Keratinocyte (primary cell): ENCODE data around the gene TOR4A. TPM values are rescaled to one million over a fixed set of nuclear protein-coding genes. Genes with fewer than 3 reads are reported as not detected.
A peak's percentile ranks its signal among the peaks of the same experiment; 100 is the strongest.

Source experiments
- DNase-seq: peaks from one replicate; pipeline ENCODE4 v3.0.0-alpha.2; 2011; ENCODE audit warnings: low read depth, missing footprints, low spot score
- FAIRE-seq: peaks from 2 replicates; lab custom pipeline; 2011; peaks lifted over from hg19 to GRCh38; lab: Jason Lieb, UNC
- H2AFZ ChIP-seq: 2 replicates; pipeline ENCODE4 v1.6.0; 2012; ENCODE audit warnings: low read length, control low read depth, inconsistent platforms; ENCODE audit not compliant: control insufficient read depth
- H3K27ac ChIP-seq: 2 replicates; pipeline ENCODE4 v1.5.1; 2011; ENCODE audit warnings: low read length; ENCODE audit not compliant: control insufficient read depth, insufficient read depth
- H3K27me3 ChIP-seq: 3 replicates; pipeline ENCODE4 v1.6.0; 2011; ENCODE audit warnings: low read length; ENCODE audit not compliant: control insufficient read depth, insufficient read depth; ENCODE audit errors: extremely low read depth
- H3K36me3 ChIP-seq, 2 experiments: 2 replicates in 1 of 2; 3 replicates in 1 of 2; pipeline ENCODE4 v1.5.1; 2011; ENCODE audit warnings: low read length in 2 of 2, mild to moderate bottlenecking in 1 of 2; ENCODE audit not compliant: control insufficient read depth in 2 of 2, insufficient read depth in 2 of 2; ENCODE audit errors: extremely low read depth in 1 of 2
- H3K4me1 ChIP-seq: 3 replicates; pipeline ENCODE4 v1.5.1; 2011; ENCODE audit warnings: low read length; ENCODE audit not compliant: control insufficient read depth, insufficient read depth; ENCODE audit errors: extremely low read depth
- H3K4me2 ChIP-seq: 3 replicates; pipeline ENCODE4 v1.6.0; 2011; ENCODE audit warnings: low read depth, low read length; ENCODE audit not compliant: control insufficient read depth, insufficient read depth; ENCODE audit errors: extremely low read depth
- H3K4me3 ChIP-seq, 3 experiments: fragments of 200-600 bp in 1 of 3; sonication (generic) in 1 of 3; 2 replicates in 2 of 3; 3 replicates in 1 of 3; pipeline ENCODE4 v1.5.1; 2011 to 2016; ENCODE audit warnings: low read length in 3 of 3, mild to moderate bottlenecking in 3 of 3, control low read depth in 2 of 3, inconsistent platforms in 1 of 3, low read depth in 1 of 3, mixed read lengths in 1 of 3, mixed run types in 1 of 3, moderate library complexity in 1 of 3; ENCODE audit not compliant: control insufficient read depth in 2 of 3, insufficient read depth in 2 of 3; ENCODE audit errors: extremely low read depth in 1 of 3
- H3K79me2 ChIP-seq: 2 replicates; pipeline ENCODE4 v1.6.0; 2012; ENCODE audit warnings: low read length; ENCODE audit not compliant: control insufficient read depth, insufficient read depth
- H3K9ac ChIP-seq: 3 replicates; pipeline ENCODE4 v1.6.0; 2011; ENCODE audit warnings: low read length; ENCODE audit not compliant: control insufficient read depth, insufficient read depth; ENCODE audit errors: extremely low read depth
- H3K9me1 ChIP-seq: 3 replicates; pipeline ENCODE4 v1.6.0; 2011; ENCODE audit warnings: low read length; ENCODE audit not compliant: control insufficient read depth, insufficient read depth; ENCODE audit errors: extremely low read depth
- H3K9me3 ChIP-seq: 2 replicates; pipeline ENCODE4 v1.5.1; 2012; ENCODE audit warnings: low read depth, low read length; ENCODE audit not compliant: control insufficient read depth
- H4K20me1 ChIP-seq: 3 replicates; pipeline ENCODE4 v1.6.0; 2011; ENCODE audit warnings: low read length; ENCODE audit not compliant: control insufficient read depth, insufficient read depth; ENCODE audit errors: extremely low read depth
- EZH2 ChIP-seq: IDR thresholded peaks from one replicate; pipeline ENCODE4 v1.6.1; 2012; ENCODE audit warnings: inconsistent platforms, mild to moderate bottlenecking, low read length, moderate library complexity
- dilution Hi-C: fragments of 300-500 bp; cut with MboI; formaldehyde crosslinking; loops from one replicate; pipeline ENCODE4 v1.7.0; 2020; ENCODE audit warnings: low sequenced_read_pairs; ENCODE audit not compliant: extremely low pct_ligation_motif_present
- polyA plus RNA-seq, 5 experiments: library from polyadenylated mRNA; depleted of rRNA in 3 of 5; stranded (reverse) in 3 of 5; stranded (forward) in 1 of 5; unstranded in 1 of 5; fragments of >200 nt; gene quantifications; 1 replicate in 1 of 5; 2 replicates in 3 of 5; 3 replicates in 1 of 5; pipeline versions ENCODE4 v1.2.1 to v1.2.3, GENCODE V29; 2011 to 2012; ENCODE audit warnings: missing spikeins in 2 of 5, low read depth in 1 of 5, low replicate concordance in 1 of 5
- TF ChIP-seq, protein P1 (sequence below), 3 experiments: IDR thresholded peaks in 1 of 3; conservative IDR thresholded peaks in 1 of 3; optimal IDR thresholded peaks in 1 of 3; 2 replicates in 2 of 3; 3 replicates in 1 of 3; pipeline versions ENCODE3 to v1.5.1; 2011; ENCODE audit warnings: low read length in 3 of 3, mild to moderate bottlenecking in 3 of 3, moderate library complexity in 2 of 3, control low read depth in 1 of 3, inconsistent platforms in 1 of 3; ENCODE audit not compliant: insufficient read depth in 2 of 3; ENCODE audit errors: extremely low read depth in 1 of 3

Gene TOR4A
- polyA plus RNA-seq, 1 donor (not counting 4 experiments of a cell fraction or from before 2014, with no cell fraction given) = 5.8 TPM

DNA sequence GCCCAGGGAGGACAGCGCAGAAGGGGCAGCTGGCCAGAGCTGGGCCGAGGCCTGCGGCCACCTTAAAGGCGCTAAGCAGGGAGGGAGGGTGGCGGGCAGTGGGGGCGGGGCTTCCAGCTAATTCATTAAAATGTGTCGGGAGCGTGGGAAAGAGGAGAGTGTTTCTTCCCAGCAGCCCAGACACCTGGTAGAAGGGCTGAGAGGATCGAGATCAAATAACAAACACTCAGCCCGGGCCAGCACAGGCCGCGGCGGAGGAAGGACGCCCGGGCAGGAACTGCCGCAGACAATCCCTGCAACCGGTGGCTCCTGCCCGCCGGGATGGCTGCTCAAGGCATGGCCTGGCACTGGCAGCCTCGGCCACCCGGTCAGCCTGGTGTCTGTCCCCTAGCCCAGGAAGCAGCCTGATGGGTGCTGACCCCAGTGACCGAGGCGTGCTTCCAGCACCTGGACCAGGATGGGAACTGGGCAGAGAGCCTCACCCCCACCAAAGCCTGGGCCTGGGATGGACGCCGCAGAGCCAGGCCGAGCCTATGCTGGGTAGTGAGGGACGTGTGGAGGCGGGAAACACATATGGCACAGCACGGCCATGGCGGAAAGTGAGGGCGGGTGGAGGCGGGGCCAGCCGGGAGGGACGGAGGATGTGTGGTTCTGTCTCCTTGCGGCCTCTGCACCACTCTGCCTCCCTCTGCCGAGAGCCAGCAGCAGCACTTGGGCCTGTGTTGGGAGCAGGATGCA, 27.7 kb downstream of the TOR4A start:
- no peak for DNase-seq
- H3K27me3 ChIP-seq = peaks cover 12% of the 10 kb centered on the region
- H3K4me3 ChIP-seq = no peak overlapping the region
- dilution Hi-C loops = no loop called here
- peak overlapping the region; percentile 87 for H2AFZ ChIP-seq
- peak overlapping the region; percentile 29 for H3K27ac ChIP-seq
- peaks cover 27% of the 10 kb centered on the region for H3K4me1 ChIP-seq
- H3K79me2 ChIP-seq = no peaks in the 10 kb centered on the region
- H3K9ac ChIP-seq = peak overlapping the region; percentile 42
- no peaks in the 10 kb centered on the region for H3K36me3 ChIP-seq
- no peaks in the 10 kb centered on the region for H3K9me3 ChIP-seq
- no peaks in the 10 kb centered on the region for H4K20me1 ChIP-seq
- peak overlapping the region; percentile 31 for H3K4me2 ChIP-seq
- TF ChIP-seq EZH2 = no peak
- TF ChIP-seq, protein P1, sequence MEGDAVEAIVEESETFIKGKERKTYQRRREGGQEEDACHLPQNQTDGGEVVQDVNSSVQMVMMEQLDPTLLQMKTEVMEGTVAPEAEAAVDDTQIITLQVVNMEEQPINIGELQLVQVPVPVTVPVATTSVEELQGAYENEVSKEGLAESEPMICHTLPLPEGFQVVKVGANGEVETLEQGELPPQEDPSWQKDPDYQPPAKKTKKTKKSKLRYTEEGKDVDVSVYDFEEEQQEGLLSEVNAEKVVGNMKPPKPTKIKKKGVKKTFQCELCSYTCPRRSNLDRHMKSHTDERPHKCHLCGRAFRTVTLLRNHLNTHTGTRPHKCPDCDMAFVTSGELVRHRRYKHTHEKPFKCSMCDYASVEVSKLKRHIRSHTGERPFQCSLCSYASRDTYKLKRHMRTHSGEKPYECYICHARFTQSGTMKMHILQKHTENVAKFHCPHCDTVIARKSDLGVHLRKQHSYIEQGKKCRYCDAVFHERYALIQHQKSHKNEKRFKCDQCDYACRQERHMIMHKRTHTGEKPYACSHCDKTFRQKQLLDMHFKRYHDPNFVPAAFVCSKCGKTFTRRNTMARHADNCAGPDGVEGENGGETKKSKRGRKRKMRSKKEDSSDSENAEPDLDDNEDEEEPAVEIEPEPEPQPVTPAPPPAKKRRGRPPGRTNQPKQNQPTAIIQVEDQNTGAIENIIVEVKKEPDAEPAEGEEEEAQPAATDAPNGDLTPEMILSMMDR (optimal IDR thresholded peaks at IDR 0.05 in 1 of 3, IDR thresholded peaks at IDR 0.05 in 1 of 3, conservative IDR thresholded peaks at IDR 0.05 in 1 of 3; ENCODE audit: extremely low read depth in 1 of 3, insufficient read depth in 2 of 3, low read length in 3 of 3) = peak in 1 of 3 experiments; percentile 20
- no peak for FAIRE-seq
- H3K9me1 ChIP-seq = no peaks in the 10 kb centered on the region

DNA sequence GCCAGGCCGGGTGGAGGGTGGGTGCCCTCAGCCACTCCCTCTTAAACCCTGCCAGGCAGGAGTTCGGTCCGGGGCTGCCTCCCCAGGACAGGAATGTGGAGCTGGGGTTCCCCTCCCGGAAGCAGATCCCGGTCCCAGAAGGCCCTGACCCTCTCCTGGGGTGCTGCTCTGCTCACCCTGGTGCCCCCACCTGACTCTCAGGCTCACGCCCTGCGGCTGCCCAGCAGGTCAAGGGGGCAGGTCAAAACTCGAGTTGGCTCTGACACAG, 28.2 kb downstream of the TOR4A start:
- H2AFZ ChIP-seq = peak overlapping the region; percentile 87
- dilution Hi-C loops = no loop called here
- peaks cover 31% of the 10 kb centered on the region for H3K4me1 ChIP-seq
- peak overlapping the region; percentile 8 for H3K27ac ChIP-seq
- no peak overlapping the region for H3K9ac ChIP-seq
- H3K79me2 ChIP-seq = no peaks in the 10 kb centered on the region
- TF ChIP-seq, protein P1 (optimal IDR thresholded peaks at IDR 0.05 in 1 of 3, IDR thresholded peaks at IDR 0.05 in 1 of 3, conservative IDR thresholded peaks at IDR 0.05 in 1 of 3; ENCODE audit: extremely low read depth in 1 of 3, insufficient read depth in 2 of 3, low read length in 3 of 3) = no peak
- no peak for TF ChIP-seq EZH2
- H3K4me3 ChIP-seq = no peak overlapping the region
- no peaks in the 10 kb centered on the region for H4K20me1 ChIP-seq
- FAIRE-seq (no peak), DNase-seq (no peak)
- peaks cover 12% of the 10 kb centered on the region for H3K27me3 ChIP-seq
- no peaks in the 10 kb centered on the region for H3K36me3 ChIP-seq
- H3K4me2 ChIP-seq = peak overlapping the region; percentile 10
- no peaks in the 10 kb centered on the region for H3K9me3 ChIP-seq
- no peaks in the 10 kb centered on the region for H3K9me1 ChIP-seq
